H1 (cell line): ENCODE data around the gene RGL1.

Source experiments
- CBX5 ChIP-seq: fragments of 300-800, 300-1000 bp; sonication (generic); IDR thresholded peaks from 2 replicates; pipeline ENCODE4 v1.7.1; 2016; ENCODE audit warnings: antibody characterized with exemption, low read length, low read depth
- CHD2 ChIP-seq: IDR thresholded peaks from 2 replicates; pipeline ENCODE4 v1.6.1; 2012; ENCODE audit warnings: low read length, improper control_type of control experiment
- CTBP2 ChIP-seq: IDR thresholded peaks from 2 replicates; pipeline ENCODE4 v1.7.0; 2011; ENCODE audit warnings: borderline replicate concordance, mild to moderate bottlenecking, moderate library complexity, mixed read lengths, low read length; ENCODE audit not compliant: insufficient read depth, insufficient read length
- CTCF ChIP-seq, 3 experiments: IDR thresholded peaks; 1 replicate in 2 of 3; 2 replicates in 1 of 3; pipeline versions ENCODE4 v1.5.1 to v1.6.1; 2011; ENCODE audit warnings: low read length in 3 of 3, mild to moderate bottlenecking in 3 of 3, inconsistent platforms in 2 of 3, low read depth in 1 of 3, moderate library complexity in 1 of 3; ENCODE audit not compliant: insufficient read depth in 1 of 3; ENCODE audit errors: control extremely low read depth in 1 of 3
- EZH2 ChIP-seq: fragments of 200-600 bp; sonication (generic); IDR thresholded peaks from 2 replicates; pipeline ENCODE4 v1.7.1; 2012; ENCODE audit warnings: low read depth, mild to moderate bottlenecking, moderate library complexity, low read length, inconsistent platforms; ENCODE audit not compliant: severe bottlenecking
- GTF2F1 ChIP-seq: IDR thresholded peaks from 2 replicates; pipeline ENCODE4 v1.6.1; 2012; ENCODE audit warnings: low read depth, low read length, improper control_type of control experiment, borderline replicate concordance
- MAFK ChIP-seq: IDR thresholded peaks from 2 replicates; pipeline ENCODE4 v1.6.1; 2012; ENCODE audit warnings: low read depth, mild to moderate bottlenecking, improper control_type of control experiment, low read length
- PHF8 ChIP-seq: fragments of 200-600 bp; sonication (generic); conservative IDR thresholded peaks from 2 replicates; pipeline ENCODE4 v1.7.1; 2012; ENCODE audit warnings: low read depth, mild to moderate bottlenecking, inconsistent platforms, low read length, moderate library complexity
- POLR2A ChIP-seq, 2 experiments: IDR thresholded peaks; 1 replicate in 1 of 2; 2 replicates in 1 of 2; pipeline ENCODE4 v1.6.1; 2011; ENCODE audit warnings: low read depth in 2 of 2, low read length in 2 of 2, mild to moderate bottlenecking in 2 of 2; ENCODE audit errors: control extremely low read depth in 1 of 2
- POLR2AphosphoS5 ChIP-seq: IDR thresholded peaks from 2 replicates; pipeline ENCODE4 v1.6.1; 2011; ENCODE audit warnings: low read depth, low read length
- POU5F1 ChIP-seq: IDR thresholded peaks from 2 replicates; pipeline ENCODE4 v1.6.1; 2011; ENCODE audit warnings: low read depth, mild to moderate bottlenecking, low read length, moderate library complexity
- TAF1 ChIP-seq: IDR thresholded peaks from 2 replicates; pipeline ENCODE4 v1.6.1; 2011; ENCODE audit warnings: mild to moderate bottlenecking, low read depth, low read length
- TF ChIP-seq, protein P1 (sequence below): IDR thresholded peaks from 2 replicates; pipeline ENCODE4 v1.6.1; 2011; ENCODE audit warnings: low read length, improper control_type of control experiment

DNA sequence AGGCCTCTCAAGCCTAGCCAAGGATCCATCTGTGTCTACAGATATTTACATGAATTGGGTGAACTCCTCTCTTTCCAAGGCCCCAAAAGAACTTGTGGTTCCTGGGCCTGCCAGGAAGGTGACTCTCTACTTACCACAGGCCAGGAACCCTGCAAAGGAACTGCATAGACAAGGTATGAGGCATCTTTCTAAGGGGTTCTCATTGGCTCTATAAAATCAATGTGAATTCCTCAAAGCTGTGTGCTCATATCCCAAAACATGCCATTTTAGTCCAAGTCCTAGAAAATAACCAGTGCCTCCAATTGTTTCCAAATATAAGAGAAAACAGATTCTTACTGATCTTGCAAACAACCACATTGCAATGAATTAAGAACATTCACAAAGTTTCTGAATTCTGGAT is 39.9 kb upstream of the RGL1 start:
- TF ChIP-seq CTBP2 = no peak
- no peak for TF ChIP-seq CTCF (IDR thresholded peaks at IDR 0.05; ENCODE audit: control extremely low read depth in 1 of 3, insufficient read depth in 1 of 3, low read depth in 1 of 3, low read length in 3 of 3)
- no peak for TF ChIP-seq PHF8
- TF ChIP-seq POLR2A (IDR thresholded peaks at IDR 0.05; ENCODE audit: control extremely low read depth in 1 of 2, low read depth in 2 of 2, low read length in 2 of 2) = no peak
- no peak for TF ChIP-seq CHD2
- TF ChIP-seq GTF2F1 = no peak
- no peak for TF ChIP-seq MAFK
- TF ChIP-seq TAF1 = no peak
- no peak for TF ChIP-seq POLR2AphosphoS5
- no peak for TF ChIP-seq CBX5
- TF ChIP-seq POU5F1 = no peak
- TF ChIP-seq EZH2 = no peak
- TF ChIP-seq, protein P1, sequence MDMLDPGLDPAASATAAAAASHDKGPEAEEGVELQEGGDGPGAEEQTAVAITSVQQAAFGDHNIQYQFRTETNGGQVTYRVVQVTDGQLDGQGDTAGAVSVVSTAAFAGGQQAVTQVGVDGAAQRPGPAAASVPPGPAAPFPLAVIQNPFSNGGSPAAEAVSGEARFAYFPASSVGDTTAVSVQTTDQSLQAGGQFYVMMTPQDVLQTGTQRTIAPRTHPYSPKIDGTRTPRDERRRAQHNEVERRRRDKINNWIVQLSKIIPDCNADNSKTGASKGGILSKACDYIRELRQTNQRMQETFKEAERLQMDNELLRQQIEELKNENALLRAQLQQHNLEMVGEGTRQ = no peak
